K562 (cell line): ENCODE measurements around the gene THAP4. TPM values are rescaled to one million over a fixed set of nuclear protein-coding genes. Genes with fewer than 3 reads are reported as not detected.
A peak's percentile ranks its signal among the peaks of the same experiment; 100 is the strongest.

ENCODE experiments used
- ATAC-seq: fragments of 200-7000 bp; cut with Tn5 transposase; 3 replicates; pipeline ENCODE4 v1.9.1; 2020; ENCODE audit warnings: moderate library complexity
- BruUV-seq: library from RNA; stranded (reverse); fragments of 400-500 nt; replicated peaks from 2 replicates; lab custom pipeline; 2021; lab: Mats Ljungman, UMichigan
- CTCF ChIA-PET: fragments of 300-600 bp; formaldehyde crosslinking; extraction: SDS; loops from one replicate; lab custom pipeline; 2021; ENCODE audit warnings: low intra/inter-chr PET ratio; lab: Yijun Ruan, JAX
- POLR2A ChIA-PET: fragments of 300-600, 350-650 bp; sonication (Branson Sonifier 250); formaldehyde crosslinking; extraction: SDS; loops from one replicate; lab custom pipeline; 2021; ENCODE audit warnings: antibody characterized with exemption, inconsistent platforms; lab: Yijun Ruan, JAX
- DNase-seq, 4 experiments: peaks; one replicate each; pipeline versions ENCODE4 v3.0.0 to v3.0.0-alpha.2; 2011 to 2018; ENCODE audit warnings: low spot score in 3 of 4, mixed read lengths in 3 of 4; ENCODE audit errors: extremely low read depth in 1 of 4
- FAIRE-seq: peaks from 2 replicates; lab custom pipeline; 2011; peaks lifted over from hg19 to GRCh38; lab: Jason Lieb, UNC
- H2AFZ ChIP-seq: 2 replicates; pipeline ENCODE4 v1.6.0; 2011; ENCODE audit warnings: low read depth, low read length, control low read depth, inconsistent platforms
- H3K27ac ChIP-seq: fragments of 200-600 bp; 3 replicates; pipeline ENCODE4 v1.8.0; 2011; ENCODE audit warnings: low read depth, mild to moderate bottlenecking, control low read depth, inconsistent platforms, low read length, moderate library complexity, mixed read lengths; ENCODE audit errors: extremely low read depth
- H3K27me3 ChIP-seq, 2 experiments: fragments of 300-600 bp in 1 of 2; 2 replicates in 1 of 2; 3 replicates in 1 of 2; pipeline versions ENCODE4 v1.6.0 to v1.8.0; 2011; ENCODE audit warnings: inconsistent platforms in 2 of 2, low read length in 2 of 2, mild to moderate bottlenecking in 1 of 2, mixed read lengths in 1 of 2, moderate library complexity in 1 of 2; ENCODE audit not compliant: control insufficient read depth in 2 of 2, insufficient read depth in 2 of 2
- H3K36me3 ChIP-seq: fragments of 300-600 bp; 3 replicates; pipeline ENCODE4 v1.8.0; 2011; ENCODE audit warnings: mild to moderate bottlenecking, low read length, inconsistent platforms; ENCODE audit not compliant: control insufficient read depth, insufficient read depth
- H3K4me1 ChIP-seq, 2 experiments: fragments of 200-600 bp in 1 of 2; replicated peaks in 1 of 2; 2 replicates in 1 of 2; 3 replicates in 1 of 2; pipeline versions ENCODE4 v1.5.1 to v1.8.0; 2011; ENCODE audit warnings: inconsistent platforms in 2 of 2, low read length in 2 of 2, mild to moderate bottlenecking in 1 of 2, mixed read lengths in 1 of 2, moderate library complexity in 1 of 2; ENCODE audit not compliant: control insufficient read depth in 2 of 2, insufficient read depth in 2 of 2
- H3K4me2 ChIP-seq: 2 replicates; pipeline ENCODE4 v1.6.1; 2011; ENCODE audit warnings: low read length, control low read depth, inconsistent platforms, mixed read lengths; ENCODE audit not compliant: insufficient read depth
- H3K4me3 ChIP-seq: fragments of 200-600 bp; sonication (generic), shearing (Covaris generic); 2 replicates; pipeline ENCODE4 v1.5.1; 2016; ENCODE audit warnings: control low read depth, inconsistent platforms
- H3K79me2 ChIP-seq: fragments of 200-600 bp; 3 replicates; pipeline ENCODE4 v1.8.0; 2011; ENCODE audit warnings: low read length, inconsistent platforms; ENCODE audit not compliant: control insufficient read depth, insufficient read depth
- H3K9ac ChIP-seq, 2 experiments: 2 replicates each; pipeline versions ENCODE4 v1.6.0 to v1.6.1; 2011; ENCODE audit warnings: low read depth in 2 of 2, low read length in 2 of 2, control low read depth in 1 of 2, inconsistent platforms in 1 of 2, mild to moderate bottlenecking in 1 of 2, mixed read lengths in 1 of 2; ENCODE audit not compliant: insufficient read depth in 1 of 2
- H3K9me1 ChIP-seq: one replicate; pipeline ENCODE4 v1.6.0; 2011; ENCODE audit warnings: inconsistent platforms, mild to moderate bottlenecking, low read length, moderate library complexity; ENCODE audit not compliant: control insufficient read depth, insufficient read depth
- H3K9me3 ChIP-seq: replicated peaks from 2 replicates; pipeline ENCODE4 v1.5.1; 2011; ENCODE audit warnings: low read depth, low read length, inconsistent platforms; ENCODE audit not compliant: control insufficient read depth, insufficient read depth
- H4K20me1 ChIP-seq: replicated peaks from 2 replicates; pipeline ENCODE4 v1.6.1; 2011; ENCODE audit warnings: low read length, inconsistent platforms, mixed read lengths; ENCODE audit not compliant: control insufficient read depth, insufficient read depth
- HDAC1 ChIP-seq, 2 experiments: fragments of 450-650 bp; IDR thresholded peaks; 2 replicates each; pipeline ENCODE4 v1.6.1; 2016 to 2017; ENCODE audit warnings: inconsistent platforms in 1 of 2, mild to moderate bottlenecking in 1 of 2, moderate library complexity in 1 of 2
- POLR2G ChIP-seq: fragments of 200-400 bp; formaldehyde crosslinking; IDR thresholded peaks from 2 replicates; pipeline ENCODE4 v1.6.1; 2017; ENCODE audit warnings: low read depth, mild to moderate bottlenecking, antibody characterized with exemption, low read length, moderate library complexity
- whole genome bisulfite sequencing: fragments of 100-300 bp; shearing (Covaris generic); methylation state at CpG from one replicate; pipeline ENCODE4 v1.1.6; 2016; ENCODE audit warnings: low coverage, mixed read lengths; ENCODE audit not compliant: insufficient coverage; ENCODE audit errors: missing lambda C conversion rate; 5-methylcytosine and 5-hydroxymethylcytosine counted together
- in situ Hi-C: fragments of 300-500 bp; cut with MboI; formaldehyde crosslinking; loops from 4 replicates; pipeline ENCODE4 v1.15.0; 2018; ENCODE audit warnings: inconsistent platforms, mixed read lengths
- intact Hi-C: fragments of 100-400 bp; cut with micrococcal nuclease; formaldehyde crosslinking; loops from 2 replicates; pipeline ENCODE4 v1.14.2; 2022
- polyA plus RNA-seq, 8 experiments: library from polyadenylated mRNA; depleted of rRNA in 4 of 8; stranded (reverse) in 5 of 8; unstranded in 3 of 8; fragments of >200 nt; fragmentation: Nextera tagmentation in 2 of 8; fragmentation: Illumina TruSeq in 1 of 8; extraction: Ambion mirVana in 2 of 8; extraction: Trizol in 1 of 8; gene quantifications; 2 replicates each; pipeline versions ENCODE4 v1.2.1 to v1.2.3, GENCODE V29; 2011 to 2014; ENCODE audit warnings: inconsistent platforms in 1 of 8, missing spikeins in 1 of 8
- total RNA-seq, 7 experiments: library from RNA; depleted of rRNA in 6 of 7; stranded (reverse); fragments of >200 nt in 6 of 7; fragmentation: Illumina TruSeq in 2 of 7; extraction: Trizol in 2 of 7; gene quantifications; 2 replicates each; pipeline versions ENCODE4 v1.2.1 to v1.2.3, GENCODE V29; 2011 to 2021; ENCODE audit warnings: low replicate concordance in 1 of 7
- TF ChIP-seq, protein P1 (sequence below): IDR thresholded peaks from 2 replicates; pipeline ENCODE4 v1.6.1; 2012; ENCODE audit warnings: low read depth, low read length, improper control_type of control experiment, borderline replicate concordance
- TF ChIP-seq, protein P2 (sequence below): sonication (generic); formaldehyde crosslinking; IDR thresholded peaks from 2 replicates; pipeline ENCODE4 v1.8.0; 2022; ENCODE audit warnings: mild to moderate bottlenecking, missing genetic modification reagents

Gene THAP4
- total and polyA plus RNA-seq, 9 of the 15 experiments (the other 6 are each of a cell fraction or from before 2014, with no cell fraction given) = 8.6 to 60.9 (median 43.9) TPM

DNA sequence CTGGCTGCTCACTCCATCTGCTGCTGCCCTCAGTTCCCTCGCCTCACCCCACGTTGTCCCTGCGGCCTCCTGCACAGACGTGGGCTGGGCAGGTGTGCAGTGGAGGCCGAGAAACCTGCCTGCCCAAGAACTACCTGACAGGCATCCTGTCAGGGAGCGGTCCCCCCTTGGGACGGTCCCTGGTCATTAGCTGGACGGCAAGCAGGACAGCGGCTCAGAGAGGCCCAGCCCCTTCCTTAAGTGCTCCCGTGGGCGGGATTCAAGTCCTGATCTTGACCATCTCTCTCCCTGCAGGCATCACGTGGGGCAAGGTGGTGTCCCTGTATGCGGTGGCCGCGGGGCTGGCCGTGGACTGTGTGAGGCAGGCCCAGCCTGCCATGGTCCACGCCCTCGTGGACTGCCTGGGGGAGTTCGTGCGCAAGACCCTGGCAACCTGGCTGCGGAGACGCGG is 67.1 kb downstream of the THAP4 start:
- Histone ChIP-seq H3K27me3 (no peaks in the 10 kb centered on the region), H3K4me2 (no peak overlapping the region), H3K79me2 (no peaks in the 10 kb centered on the region), H3K9ac (no peak overlapping the region), H3K27ac (no peak overlapping the region), H3K4me3 (no peak overlapping the region), H2AFZ (no peak overlapping the region), H3K36me3 (no peaks in the 10 kb centered on the region), H3K4me1 (peaks cover 0 to 20% of the 10 kb centered on the region in 2 experiments; a peak in 2 of 5 replicates), H4K20me1 (no peaks in the 10 kb centered on the region), H3K9me1 (no peaks in the 10 kb centered on the region), H3K9me3 (no peaks in the 10 kb centered on the region)
- ChIA-PET POLR2A (no interaction called here), CTCF (no interaction called here)
- ATAC-seq (no peak), FAIRE-seq (no peak), DNase-seq (no peak)
- TF ChIP-seq POLR2G (0 out of 2 replicates have a peak, but pooled peaks have one; percentile 19), HDAC1 (IDR thresholded peaks at IDR 0.05) (no peak)
- 71% methylated on average over 6 of the region's 23 CpGs for WGBS
- in situ Hi-C loops = no loop called here
- intact Hi-C loops = no loop called here
- no TSS peak for BruUV-seq

GRCh38 chr2:241568726-241569125 is 68.2 kb downstream of the THAP4 start:
- no peaks in the 10 kb centered on the region for H3K27me3 ChIP-seq
- H3K4me3 ChIP-seq = no peak overlapping the region
- H3K4me2 ChIP-seq = no peak overlapping the region
- DNase-seq (no peak), FAIRE-seq (no peak), ATAC-seq (no peak)
- no TSS peak for BruUV-seq
- 74% methylated on average over 4 of the region's 4 CpGs for WGBS
- ChIA-PET POLR2A (interaction anchor here (0.5 to 0.8 kb wide), 2 partner anchors 40 to 308 kb away, joined by 3 read pairs; no protein-coding TSS in a partner anchor), CTCF (no interaction called here)
- TF ChIP-seq, protein P1, sequence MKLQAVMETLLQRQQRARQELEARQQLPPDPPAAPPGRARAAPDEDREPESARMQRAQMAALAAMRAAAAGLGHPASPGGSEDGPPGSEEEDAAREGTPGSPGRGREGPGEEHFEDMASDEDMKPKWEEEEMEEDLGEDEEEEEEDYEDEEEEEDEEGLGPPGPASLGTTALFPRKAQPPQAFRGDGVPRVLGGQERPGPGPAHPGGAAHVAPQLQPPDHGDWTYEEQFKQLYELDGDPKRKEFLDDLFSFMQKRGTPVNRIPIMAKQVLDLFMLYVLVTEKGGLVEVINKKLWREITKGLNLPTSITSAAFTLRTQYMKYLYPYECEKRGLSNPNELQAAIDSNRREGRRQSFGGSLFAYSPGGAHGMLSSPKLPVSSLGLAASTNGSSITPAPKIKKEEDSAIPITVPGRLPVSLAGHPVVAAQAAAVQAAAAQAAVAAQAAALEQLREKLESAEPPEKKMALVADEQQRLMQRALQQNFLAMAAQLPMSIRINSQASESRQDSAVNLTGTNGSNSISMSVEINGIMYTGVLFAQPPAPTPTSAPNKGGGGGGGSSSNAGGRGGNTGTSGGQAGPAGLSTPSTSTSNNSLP = no peak
- TF ChIP-seq, protein P2, sequence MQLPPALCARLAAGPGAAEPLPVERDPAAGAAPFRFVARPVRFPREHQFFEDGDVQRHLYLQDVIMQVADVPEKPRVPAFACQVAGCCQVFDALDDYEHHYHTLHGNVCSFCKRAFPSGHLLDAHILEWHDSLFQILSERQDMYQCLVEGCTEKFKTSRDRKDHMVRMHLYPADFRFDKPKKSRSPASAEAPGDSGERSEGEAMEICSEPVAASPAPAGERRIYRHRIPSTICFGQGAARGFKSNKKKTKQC (CRISPR knock-in tag) = no peak
- H4K20me1 ChIP-seq = no peaks in the 10 kb centered on the region
- no peaks in the 10 kb centered on the region for H3K9me3 ChIP-seq
- in situ Hi-C loops = no loop called here
- H3K27ac ChIP-seq = no peak overlapping the region
- no peaks in the 10 kb centered on the region for H3K79me2 ChIP-seq
- H3K4me1 ChIP-seq = peaks cover 0 to 32% of the 10 kb centered on the region in 2 experiments; a peak in 2 of 5 replicates
- no peak overlapping the region for H2AFZ ChIP-seq
- intact Hi-C loops = no loop called here
- no peaks in the 10 kb centered on the region for H3K36me3 ChIP-seq
- H3K9me1 ChIP-seq = no peaks in the 10 kb centered on the region
- H3K9ac ChIP-seq = no peak overlapping the region
